Pulmonary artery endothelial cell (primary cell): ENCODE data around the gene UNC80. TPM values are rescaled to one million over a fixed set of nuclear protein-coding genes. Genes with fewer than 3 reads are reported as not detected.
A peak's percentile ranks its signal among the peaks of the same experiment; 100 is the strongest.

Experiments used
- DNase-seq: peaks from one replicate; pipeline ENCODE4 v3.0.0-alpha.2; 2011; ENCODE audit warnings: low read depth, low spot score
- total RNA-seq: library from RNA; depleted of rRNA; stranded (reverse); fragments of >200 nt; gene quantifications from 2 replicates; pipeline ENCODE4 v1.2.3, GENCODE V29; 2014

Gene UNC80
- total RNA-seq, 1 donor from 2014 or later, result not detected

DNA sequence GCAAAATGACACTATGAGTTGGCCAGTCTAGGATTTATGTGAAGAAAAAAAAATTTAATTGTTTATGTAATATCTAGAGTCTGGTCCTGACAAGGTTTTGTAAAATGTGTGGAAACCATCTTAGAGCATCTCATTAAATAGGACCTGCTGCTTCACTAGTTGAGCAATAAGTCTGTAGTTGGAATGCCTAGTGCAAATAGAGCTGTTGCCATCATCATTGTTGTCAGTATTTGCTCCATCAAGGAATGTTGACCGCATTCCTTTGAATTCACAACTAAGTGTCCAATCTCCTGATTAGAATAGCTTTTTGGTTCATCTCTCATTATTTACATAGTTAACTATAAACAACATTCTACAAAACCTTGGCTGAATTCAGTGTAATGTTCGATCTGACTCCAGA, 198.6 kb downstream of the UNC80 start:
- no peak for DNase-seq

GRCh38 chr2:209970711-209971110, 199.1 kb downstream of the UNC80 start:
- no peak for DNase-seq

DNA sequence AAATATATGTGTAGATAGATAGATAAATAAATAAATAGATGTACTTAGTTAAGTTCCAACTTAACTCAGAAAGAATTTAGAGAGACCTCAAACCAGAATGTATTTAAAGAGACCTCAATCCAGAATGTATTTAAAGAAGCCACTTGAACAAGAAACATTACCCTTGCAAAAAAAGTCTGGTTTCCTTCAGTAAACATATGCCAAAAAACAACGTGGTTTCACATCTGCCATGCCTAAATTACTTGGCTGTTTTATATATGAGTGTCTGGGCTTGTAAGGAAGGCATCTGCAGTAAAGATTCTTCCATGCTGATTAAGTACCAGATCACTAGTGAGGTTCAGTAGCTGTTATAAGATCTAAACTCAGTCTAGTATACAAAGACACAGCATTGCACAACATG, 201.7 kb downstream of the UNC80 start:
- no peak for DNase-seq

- no peak for DNase-seq
These were observed 202.9 kb downstream of the UNC80 start for GRCh38 chr2:209974576-209974975.

DNA sequence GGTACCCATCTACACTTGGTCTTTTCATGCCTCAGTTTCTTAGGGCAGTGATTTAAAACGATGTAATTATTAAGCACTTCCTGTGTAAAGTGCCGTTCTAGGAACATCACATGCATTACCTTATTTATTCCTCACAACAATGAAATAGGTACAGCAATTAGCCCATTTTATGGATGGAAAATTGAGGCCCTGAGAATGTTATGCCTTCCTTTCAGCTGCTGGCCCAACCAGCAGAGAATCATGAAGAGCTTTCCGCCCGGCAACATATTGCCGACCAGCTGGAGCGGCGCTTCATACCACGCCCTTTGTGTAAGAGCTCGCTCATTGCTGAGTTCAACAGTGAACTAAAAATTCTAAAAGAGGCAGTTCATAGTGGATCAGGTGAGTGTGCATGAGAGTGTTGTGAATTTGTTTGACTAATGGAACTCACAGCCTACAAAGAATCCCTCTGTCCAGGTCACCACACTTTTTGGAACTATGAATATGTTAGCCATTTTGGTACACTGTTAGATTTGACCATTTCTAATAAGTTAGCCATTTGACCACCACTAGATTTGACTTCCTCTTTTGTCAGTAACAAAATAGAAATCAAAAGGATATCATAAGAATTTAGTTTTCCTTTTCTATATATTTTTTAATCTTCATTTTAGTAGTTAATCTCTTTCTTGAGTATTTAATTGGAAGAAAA, 205.2 kb downstream of the UNC80 start:
- no peak for DNase-seq

- no peak for DNase-seq
These were observed 206.0 kb downstream of the UNC80 start for GRCh38 chr2:209977386-209978239.

DNA sequence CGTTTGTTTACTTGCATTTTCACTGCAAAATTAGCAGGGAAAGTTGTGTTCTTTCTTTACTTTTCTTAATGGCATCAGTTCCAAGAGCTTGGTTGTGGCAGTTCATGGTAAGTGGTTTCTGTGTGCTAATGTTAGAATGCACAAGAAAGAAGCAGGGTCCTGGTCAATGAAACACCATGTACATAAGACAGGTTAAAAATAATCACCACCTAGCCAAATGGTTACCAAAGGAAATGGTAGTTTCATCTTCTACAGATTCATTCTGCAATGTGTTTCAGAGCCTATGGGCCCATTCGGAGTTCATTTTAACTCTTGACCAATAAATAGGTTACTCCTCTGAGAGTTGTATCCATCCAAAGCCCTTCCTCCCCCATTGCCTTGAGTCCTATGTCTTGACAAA, 212.7 kb downstream of the UNC80 start:
- DNase-seq, result no peak

DNA sequence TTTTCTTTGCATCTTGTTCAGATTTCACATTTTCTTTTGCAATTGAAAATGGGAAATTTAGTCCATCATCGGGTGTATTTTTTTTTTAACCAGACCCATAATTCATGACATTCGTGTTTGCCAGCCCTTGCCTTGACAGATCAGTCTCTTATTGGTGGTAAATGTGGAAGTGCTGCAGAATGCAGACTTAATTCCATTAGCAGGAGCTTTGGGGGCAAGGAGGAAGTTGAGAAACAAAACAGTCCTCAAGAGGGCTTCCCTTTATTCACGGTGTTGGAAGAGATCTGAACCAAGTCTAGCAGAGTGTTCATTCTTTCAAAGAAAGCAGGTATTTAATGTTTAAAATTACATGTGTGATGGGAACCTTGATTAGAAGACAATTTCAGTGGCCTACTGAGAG, 214.2 kb downstream of the UNC80 start:
- no peak for DNase-seq

DNA sequence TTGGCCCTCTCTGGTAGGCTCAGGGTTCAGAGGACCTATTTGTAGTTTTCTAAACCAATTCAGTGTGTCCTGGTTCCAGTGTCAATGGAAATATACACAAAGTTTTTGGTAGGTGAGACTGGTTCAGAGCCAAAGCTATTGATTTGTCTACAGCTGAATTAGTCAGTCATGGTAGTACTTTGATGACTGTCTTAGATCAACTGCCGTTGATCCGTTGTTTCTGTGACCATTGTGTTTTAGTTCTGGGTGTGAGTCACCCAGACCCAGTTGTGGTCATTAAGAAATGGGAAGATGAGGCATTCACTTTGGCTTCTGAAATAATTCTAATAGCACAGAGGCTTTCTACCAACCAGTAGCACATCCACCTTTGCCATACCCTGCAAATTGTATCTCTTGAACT, 214.8 kb downstream of the UNC80 start:
- DNase-seq, result no peak

DNA sequence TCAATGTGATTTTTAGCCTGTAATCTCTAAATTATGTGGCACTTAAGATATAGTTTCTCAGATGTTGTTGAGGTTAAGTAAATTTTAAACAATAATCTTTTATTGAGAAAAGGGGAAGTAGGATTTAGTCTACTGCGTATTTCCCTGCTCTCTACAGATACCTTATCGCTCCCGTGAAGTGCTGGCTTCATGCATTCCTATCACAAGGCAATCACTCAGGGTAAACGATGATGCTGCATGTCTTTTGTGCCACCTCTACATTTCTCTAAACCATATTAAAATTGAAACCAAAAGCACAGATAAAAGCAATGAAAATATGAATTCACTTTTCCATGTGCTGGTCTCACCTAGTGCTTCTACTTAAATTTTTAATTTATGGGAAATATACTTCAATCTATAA, 216.4 kb downstream of the UNC80 start:
- no peak for DNase-seq

DNA sequence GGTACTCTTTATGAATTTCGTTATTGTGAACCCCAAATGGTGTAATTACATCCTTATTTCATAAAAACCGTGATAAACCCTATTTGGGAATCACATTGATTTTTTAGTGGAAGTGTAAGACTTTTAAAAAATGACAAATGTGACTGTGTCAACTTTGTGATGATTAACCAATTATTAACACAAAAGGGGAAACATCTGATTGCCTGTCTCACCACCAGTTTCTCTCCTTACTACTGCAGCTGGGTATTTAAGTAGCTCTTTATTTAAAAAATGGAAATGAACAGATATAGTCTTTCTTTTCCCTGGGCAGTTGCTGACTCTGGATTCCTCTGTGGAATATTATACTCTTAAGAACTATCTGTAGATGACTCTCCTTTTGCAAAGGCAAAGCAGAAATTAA, 219.2 kb downstream of the UNC80 start:
- no peak for DNase-seq

- DNase-seq, result no peak
These were observed 222.3 kb downstream of the UNC80 start for GRCh38 chr2:209993968-209994367.

GRCh38 chr2:209998596-209998995, 227.0 kb downstream of the UNC80 start:
- DNase-seq, result peak; percentile 52

GRCh38 chr2:210000464-210001324, 229.1 kb downstream of the UNC80 start:
- no peak for DNase-seq

- peak; percentile 69 for DNase-seq
These were observed 230.8 kb downstream of the UNC80 start, which contains the start of gene RPE for GRCh38 chr2:210002158-210003157. Gene RPE (plus strand): TSS chr2:210002638. CDS start chr2:210002662, 24 bp downstream.

GRCh38 chr2:210003359-210003758, 231.7 kb downstream of the UNC80 start:
- no peak for DNase-seq

- no peak for DNase-seq
These were observed 233.2 kb downstream of the UNC80 start for GRCh38 chr2:210004881-210005280.

- DNase-seq, result no peak
These were observed 236.3 kb downstream of the UNC80 start for GRCh38 chr2:210007895-210008294.

DNA sequence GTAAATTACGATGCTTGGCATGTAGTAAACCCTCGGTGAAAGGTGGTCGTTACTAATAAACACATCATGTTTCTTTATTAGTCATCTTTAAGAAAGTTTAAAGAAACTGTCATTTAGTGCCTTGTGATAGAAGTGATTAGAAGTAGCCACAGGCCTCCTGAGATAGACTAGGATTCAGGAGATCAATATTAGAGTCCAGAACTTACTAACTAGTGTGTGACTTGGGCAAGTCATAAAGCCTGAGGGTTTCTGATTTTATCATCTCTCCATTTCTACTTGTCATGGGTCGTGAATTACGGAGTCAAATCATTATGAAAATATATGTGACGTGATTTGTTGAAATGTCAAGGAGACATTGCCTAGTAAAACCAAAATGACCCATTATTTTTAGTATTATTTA, 237.5 kb downstream of the UNC80 start:
- DNase-seq, result no peak

DNA sequence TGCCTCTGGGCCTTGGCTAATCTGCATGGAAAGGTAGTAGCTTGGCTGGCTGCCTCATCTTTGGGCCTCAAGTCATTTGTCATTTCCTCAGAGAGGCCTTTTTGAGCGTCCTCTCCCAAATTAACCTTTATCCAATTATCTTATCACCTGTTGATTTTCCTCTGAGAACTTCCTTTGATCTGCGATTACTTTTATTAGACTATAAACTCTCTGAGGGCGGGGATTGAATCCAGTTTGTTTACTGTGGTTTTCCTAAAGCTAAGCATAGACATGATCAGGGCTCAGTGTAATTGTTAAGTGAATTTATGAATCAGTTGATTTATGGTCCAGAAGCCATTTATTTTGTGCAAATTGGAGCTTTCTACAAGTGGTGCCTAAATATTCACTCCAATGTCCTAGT, 238.3 kb downstream of the UNC80 start:
- no peak for DNase-seq

- no peak for DNase-seq
These were observed 248.5 kb downstream of the UNC80 start for GRCh38 chr2:210020138-210020537.
